Peyer's patch (tissue), 4 donors: ENCODE measurements around the gene HAPLN3. TPM values are rescaled to one million over a fixed set of nuclear protein-coding genes. Genes with fewer than 3 reads are reported as not detected.

Experiments used
- DNase-seq, 3 donors: peaks; one replicate each; pipeline ENCODE4 v3.0.0-alpha.2; 2017 to 2019
- H3K27ac ChIP-seq, 4 donors: fragments of 200-600 bp; sonication (generic); one replicate each; pipeline ENCODE4 v1.5.1; 2016 to 2019
- H3K27me3 ChIP-seq, 2 donors: fragments of 200-600 bp; sonication (generic); one replicate each; pipeline ENCODE4 v1.5.1; 2019
- H3K36me3 ChIP-seq, 3 donors: fragments of 200-600 bp; sonication (generic); one replicate each; pipeline ENCODE4 v1.5.1; 2016 to 2019
- H3K4me1 ChIP-seq, 4 donors: fragments of 200-600 bp; sonication (generic); one replicate each; pipeline ENCODE4 v1.5.1; 2016 to 2019
- H3K4me3 ChIP-seq, 4 donors: fragments of 200-600 bp; sonication (generic); 1 replicate in 3 of 4; 2 replicates in 1 of 4; pipeline ENCODE4 v1.5.1; 2016 to 2019; ENCODE audit warnings: mild to moderate bottlenecking in 1 of 4
- H3K9me3 ChIP-seq, 4 donors: fragments of 200-600 bp; sonication (generic); one replicate each; pipeline ENCODE4 v1.5.1; 2016 to 2019; ENCODE audit warnings: mild to moderate bottlenecking in 1 of 4
- POLR2A ChIP-seq, 2 donors: fragments of 450-650 bp; IDR thresholded peaks; one replicate each; pipeline ENCODE4 v1.5.1; 2017; ENCODE audit warnings: antibody characterized with exemption in 2 of 2, mild to moderate bottlenecking in 2 of 2, moderate library complexity in 2 of 2
- total RNA-seq, 4 donors: library from RNA; depleted of rRNA; stranded (reverse); fragments of >200 nt; gene quantifications; one replicate each; pipeline ENCODE4 v1.1.0, GENCODE V29; 2016
- TF ChIP-seq, protein P1 (sequence below), 6 experiments: fragments of 450-650 bp in 4 of 6; fragments of 200-600 bp in 2 of 6; sonication (generic) in 1 of 6; IDR thresholded peaks; one replicate each; pipeline ENCODE4 v1.5.1; 2017 to 2019; ENCODE audit warnings: antibody characterized with exemption in 6 of 6, mild to moderate bottlenecking in 3 of 6, moderate library complexity in 1 of 6

Gene HAPLN3
- total RNA-seq, 4 donors from 2014 or later, result 3.7 to 21.5 (median 5.6) TPM

GRCh38 chr15:88849376-88850072 is 45.8 kb downstream of the HAPLN3 start:
- Histone ChIP-seq H3K27ac (no peak overlapping the region), H3K4me3 (no peak overlapping the region), H3K27me3 (no peaks in the 10 kb centered on the region), H3K36me3 (no peaks in the 10 kb centered on the region), H3K9me3 (peaks cover 0 to 7% (median 0%) of the 10 kb centered on the region in 4 donors), H3K4me1 (no peaks in the 10 kb centered on the region)
- DNase-seq, result no peak
- no peak for TF ChIP-seq POLR2A (IDR thresholded peaks at IDR 0.05)
- TF ChIP-seq, protein P1, sequence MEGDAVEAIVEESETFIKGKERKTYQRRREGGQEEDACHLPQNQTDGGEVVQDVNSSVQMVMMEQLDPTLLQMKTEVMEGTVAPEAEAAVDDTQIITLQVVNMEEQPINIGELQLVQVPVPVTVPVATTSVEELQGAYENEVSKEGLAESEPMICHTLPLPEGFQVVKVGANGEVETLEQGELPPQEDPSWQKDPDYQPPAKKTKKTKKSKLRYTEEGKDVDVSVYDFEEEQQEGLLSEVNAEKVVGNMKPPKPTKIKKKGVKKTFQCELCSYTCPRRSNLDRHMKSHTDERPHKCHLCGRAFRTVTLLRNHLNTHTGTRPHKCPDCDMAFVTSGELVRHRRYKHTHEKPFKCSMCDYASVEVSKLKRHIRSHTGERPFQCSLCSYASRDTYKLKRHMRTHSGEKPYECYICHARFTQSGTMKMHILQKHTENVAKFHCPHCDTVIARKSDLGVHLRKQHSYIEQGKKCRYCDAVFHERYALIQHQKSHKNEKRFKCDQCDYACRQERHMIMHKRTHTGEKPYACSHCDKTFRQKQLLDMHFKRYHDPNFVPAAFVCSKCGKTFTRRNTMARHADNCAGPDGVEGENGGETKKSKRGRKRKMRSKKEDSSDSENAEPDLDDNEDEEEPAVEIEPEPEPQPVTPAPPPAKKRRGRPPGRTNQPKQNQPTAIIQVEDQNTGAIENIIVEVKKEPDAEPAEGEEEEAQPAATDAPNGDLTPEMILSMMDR (IDR thresholded peaks at IDR 0.05), result no peak

- Histone ChIP-seq H3K4me1 (no peaks in the 10 kb centered on the region), H3K27me3 (no peaks in the 10 kb centered on the region), H3K27ac (no peak overlapping the region), H3K36me3 (no peaks in the 10 kb centered on the region), H3K4me3 (no peak overlapping the region), H3K9me3 (no peaks in the 10 kb centered on the region)
- DNase-seq, result no peak
- TF ChIP-seq POLR2A (IDR thresholded peaks at IDR 0.05), result no peak
- TF ChIP-seq, protein P1 (IDR thresholded peaks at IDR 0.05), result no peak
Observed at GRCh38 chr15:88848203-88848602, 47.1 kb downstream of the HAPLN3 start.

DNA sequence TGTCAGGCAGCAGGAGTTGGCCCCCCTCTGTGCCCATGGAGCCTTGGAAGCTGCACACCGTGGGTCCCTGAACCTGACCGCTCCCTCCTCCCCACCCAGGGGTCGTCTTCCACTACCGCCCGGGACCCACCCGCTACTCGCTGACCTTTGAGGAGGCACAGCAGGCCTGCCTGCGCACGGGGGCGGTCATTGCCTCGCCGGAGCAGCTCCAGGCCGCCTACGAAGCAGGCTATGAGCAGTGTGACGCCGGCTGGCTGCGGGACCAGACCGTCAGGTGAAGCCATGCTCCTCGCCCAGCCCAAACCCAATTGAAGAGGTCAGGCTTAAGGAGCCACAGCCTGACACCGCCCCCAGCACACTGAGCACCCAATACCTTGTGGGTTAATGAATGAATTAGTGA is 48.2 kb downstream of the HAPLN3 start:
- H3K27ac ChIP-seq, result no peak overlapping the region
- no peak for DNase-seq
- H3K4me3 ChIP-seq, result no peak overlapping the region
- TF ChIP-seq, protein P1 (IDR thresholded peaks at IDR 0.05), result no peak
- no peak for TF ChIP-seq POLR2A (IDR thresholded peaks at IDR 0.05)
- H3K27me3 ChIP-seq, result no peaks in the 10 kb centered on the region
- H3K9me3 ChIP-seq, result no peaks in the 10 kb centered on the region
- H3K4me1 ChIP-seq, result no peaks in the 10 kb centered on the region
- no peaks in the 10 kb centered on the region for H3K36me3 ChIP-seq

- TF ChIP-seq, protein P1 (IDR thresholded peaks at IDR 0.05), result no peak
- no peak for TF ChIP-seq POLR2A (IDR thresholded peaks at IDR 0.05)
- no peaks in the 10 kb centered on the region for H3K36me3 ChIP-seq
- H3K27me3 ChIP-seq, result no peaks in the 10 kb centered on the region
- no peak for DNase-seq
- H3K27ac ChIP-seq, result no peak overlapping the region
- H3K9me3 ChIP-seq, result no peaks in the 10 kb centered on the region
- H3K4me3 ChIP-seq, result no peak overlapping the region
- no peaks in the 10 kb centered on the region for H3K4me1 ChIP-seq
Observed at GRCh38 chr15:88845616-88846015, 49.7 kb downstream of the HAPLN3 start.

DNA sequence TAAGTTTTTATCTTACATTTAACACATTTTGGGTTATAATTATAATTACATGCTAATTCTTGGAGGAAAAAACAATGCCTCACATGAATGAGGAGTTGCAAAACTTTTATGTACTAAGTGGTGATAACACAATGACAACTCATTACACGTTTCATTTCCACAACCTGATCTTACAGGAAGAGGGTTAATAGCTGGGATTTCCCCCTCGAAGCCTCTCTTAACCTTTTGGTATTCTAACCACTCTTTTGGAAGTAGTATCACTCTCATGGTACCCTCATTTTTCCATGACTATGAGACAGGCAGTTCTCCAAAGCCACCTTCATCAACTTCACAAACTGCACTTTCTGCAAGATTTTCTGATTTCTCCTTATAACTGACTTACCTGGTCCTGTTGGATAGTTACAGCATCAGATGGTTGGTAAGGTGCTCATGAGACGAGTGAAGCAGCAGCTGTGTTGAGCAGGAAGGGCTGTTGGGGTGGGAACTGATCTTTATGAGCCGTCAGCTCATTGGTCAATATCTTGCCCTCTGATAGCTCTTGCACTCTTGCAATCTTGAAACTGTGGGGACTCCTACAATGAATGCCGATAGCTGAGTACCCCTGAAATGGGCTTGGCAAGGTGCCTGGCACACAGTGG is 50.5 kb downstream of the HAPLN3 start:
- Histone ChIP-seq H3K36me3 (no peaks in the 10 kb centered on the region), H3K9me3 (no peaks in the 10 kb centered on the region), H3K4me3 (no peak overlapping the region), H3K27me3 (no peaks in the 10 kb centered on the region), H3K4me1 (no peaks in the 10 kb centered on the region), H3K27ac (no peak overlapping the region)
- TF ChIP-seq, protein P1 (IDR thresholded peaks at IDR 0.05), result no peak
- TF ChIP-seq POLR2A (IDR thresholded peaks at IDR 0.05), result no peak
- no peak for DNase-seq
